HG02943 (cell line): ENCODE data around the gene FZR1.
A peak's percentile ranks its signal among the peaks of the same experiment; 100 is the strongest.

Experiments
- ATAC-seq: cut with Tn5 transposase; IDR thresholded peaks from one replicate; pipeline ENCODE4 v1.9.1; 2021; ENCODE audit warnings: mild to moderate bottlenecking, low read depth, moderate library complexity; ENCODE audit not compliant: unreplicated experiment

The FZR1 gene

GRCh38 chr19:3505598-3506383 is at the start of gene FZR1:
FZR1 (plus strand) TSS chr19:3506311; CDS start chr19:3522990, 16,679 bp downstream.
- ATAC-seq, result peak; percentile 80

- no peak for ATAC-seq
Observed at GRCh38 chr19:3456925-3457527, 49.1 kb upstream of the FZR1 start.

DNA sequence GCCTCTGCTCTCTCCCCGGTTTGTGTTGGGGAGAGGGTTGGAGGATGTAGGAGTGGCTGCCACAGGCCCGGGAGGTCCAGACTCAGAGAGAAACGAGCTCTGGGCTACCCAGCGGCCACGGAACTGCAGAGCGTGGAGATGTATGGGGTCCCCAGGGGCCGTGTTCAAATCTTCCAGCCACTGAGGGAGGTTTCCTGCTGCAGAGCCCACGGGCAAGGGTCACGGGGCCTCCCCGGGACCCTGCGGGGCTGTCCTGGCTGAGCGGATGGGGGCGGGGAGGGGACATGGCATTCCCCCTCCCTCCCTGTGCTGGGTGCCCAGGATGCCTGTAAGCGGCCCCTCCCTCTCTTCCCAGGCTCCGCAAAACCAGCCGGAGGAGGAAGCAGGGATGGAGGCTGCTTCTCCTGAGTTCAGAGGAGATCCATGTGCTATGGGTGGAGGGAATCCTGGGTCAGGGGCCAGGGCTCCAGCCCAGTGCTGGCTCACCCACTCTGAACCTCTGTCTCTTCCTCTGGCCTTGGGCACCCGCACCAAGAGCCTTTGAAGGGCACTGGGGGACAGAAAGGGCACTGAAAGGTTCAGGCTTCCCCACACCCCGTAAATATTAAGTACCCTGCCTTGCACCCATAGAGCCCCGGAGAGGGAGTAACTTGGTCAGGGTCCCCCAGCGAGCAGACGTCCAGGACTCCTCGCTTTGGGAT is 48.4 kb upstream of the FZR1 start:
- no peak for ATAC-seq

- no peak for ATAC-seq
Observed at GRCh38 chr19:3458229-3459088, 47.7 kb upstream of the FZR1 start.

DNA sequence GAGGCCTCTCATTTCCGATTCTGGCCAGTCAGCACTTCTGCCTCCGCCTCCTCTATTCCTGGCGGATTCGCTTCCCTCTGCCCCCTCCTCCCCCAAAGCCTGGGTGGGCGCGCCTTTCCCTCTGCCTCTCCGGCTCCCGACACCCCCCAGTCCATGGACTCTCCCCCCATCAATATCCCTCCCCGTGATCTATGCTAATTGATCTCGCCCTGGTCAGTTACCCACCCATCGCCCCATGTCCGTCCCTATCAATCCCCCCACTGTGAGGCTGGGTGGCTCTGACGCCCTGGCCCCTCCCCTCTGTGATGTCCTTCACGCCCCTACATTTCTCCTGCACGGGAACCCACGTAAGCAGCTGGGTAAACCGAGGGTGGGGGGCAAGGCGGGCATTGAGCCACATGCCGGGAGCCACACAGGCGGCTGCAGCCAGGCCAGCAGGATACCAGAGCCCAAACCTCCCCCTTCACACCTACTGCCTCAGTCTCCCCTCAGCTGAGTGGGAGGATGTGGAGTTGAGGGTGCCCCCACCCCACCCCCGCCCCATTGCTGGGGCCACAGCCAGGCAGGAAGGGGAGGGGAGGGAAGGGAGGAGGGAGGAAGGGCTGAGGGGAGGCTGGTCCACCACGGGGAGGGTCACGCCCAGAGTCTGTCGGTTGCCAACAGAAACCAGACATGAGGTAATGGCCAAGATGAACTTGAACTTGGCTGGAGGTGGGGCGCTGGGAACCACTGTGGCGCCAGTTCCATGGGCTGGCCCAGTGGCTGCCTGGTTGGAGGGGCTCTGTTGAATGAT is 46.8 kb upstream of the FZR1 start:
- no peak for ATAC-seq

DNA sequence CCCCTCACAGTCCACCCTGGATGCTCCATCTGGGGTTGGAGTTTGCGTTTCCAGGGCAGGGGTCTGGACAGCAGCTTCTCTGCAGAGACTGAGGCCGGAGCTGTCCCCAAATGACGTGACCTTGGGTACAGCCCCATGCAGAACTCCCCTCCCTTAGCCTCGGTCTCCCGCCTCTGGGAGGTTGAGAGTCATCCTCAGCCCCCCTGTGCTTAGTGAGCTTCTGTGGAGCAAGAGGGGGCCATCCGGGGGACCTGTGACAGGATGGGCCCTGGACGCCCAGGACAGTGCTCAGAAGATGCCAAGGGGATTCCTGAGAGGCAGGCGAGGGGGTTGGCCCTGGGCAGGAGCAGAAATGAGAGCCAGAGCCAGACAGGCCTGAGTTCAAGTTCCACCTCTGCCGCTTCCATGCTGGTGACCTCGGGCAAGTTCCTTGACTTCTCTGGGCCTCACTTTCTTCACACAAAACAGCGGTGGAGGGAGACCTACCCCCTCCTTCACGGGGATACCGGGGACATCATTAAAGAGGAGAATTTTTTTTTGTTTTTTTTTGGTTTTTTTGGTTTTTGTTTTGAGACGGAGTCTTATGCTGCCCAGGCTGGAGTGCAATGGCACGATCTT is 46.0 kb upstream of the FZR1 start:
- no peak for ATAC-seq

DNA sequence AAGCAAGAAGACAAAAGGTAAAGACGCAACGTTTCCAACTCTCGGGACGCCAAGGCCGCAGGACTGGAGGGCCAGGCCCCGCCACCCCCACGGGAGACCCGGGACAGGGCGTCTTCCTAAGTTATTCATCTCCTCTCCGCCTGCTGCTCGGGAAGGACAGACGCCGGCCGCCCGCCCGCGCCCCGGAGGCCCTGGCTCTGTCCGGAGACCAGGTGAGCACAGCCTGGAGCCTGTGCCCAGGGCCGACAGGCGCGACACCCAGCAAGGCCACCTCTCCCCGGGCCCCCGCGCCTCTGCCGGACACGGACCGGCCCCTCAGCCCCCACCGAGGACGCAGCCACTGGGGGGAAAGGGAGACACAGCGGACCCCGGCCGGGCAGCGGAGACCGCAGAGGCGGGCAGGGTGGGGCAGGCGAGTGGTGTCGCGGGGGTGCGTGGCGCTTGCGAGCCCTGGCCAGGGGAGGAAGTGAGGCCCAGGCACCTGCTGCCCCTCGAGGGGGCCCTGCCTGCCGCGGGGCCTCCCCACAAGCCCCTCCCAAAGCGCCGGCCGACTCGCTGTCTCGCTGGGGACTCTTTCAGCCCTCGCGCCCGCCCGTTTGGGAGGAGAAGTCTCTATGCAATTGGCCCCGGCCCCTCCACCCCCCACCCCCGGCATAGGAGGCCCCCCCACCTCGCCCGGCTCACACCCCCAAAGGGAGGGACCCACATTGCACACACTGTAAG is 43.0 kb upstream of the FZR1 start:
- no peak for ATAC-seq

DNA sequence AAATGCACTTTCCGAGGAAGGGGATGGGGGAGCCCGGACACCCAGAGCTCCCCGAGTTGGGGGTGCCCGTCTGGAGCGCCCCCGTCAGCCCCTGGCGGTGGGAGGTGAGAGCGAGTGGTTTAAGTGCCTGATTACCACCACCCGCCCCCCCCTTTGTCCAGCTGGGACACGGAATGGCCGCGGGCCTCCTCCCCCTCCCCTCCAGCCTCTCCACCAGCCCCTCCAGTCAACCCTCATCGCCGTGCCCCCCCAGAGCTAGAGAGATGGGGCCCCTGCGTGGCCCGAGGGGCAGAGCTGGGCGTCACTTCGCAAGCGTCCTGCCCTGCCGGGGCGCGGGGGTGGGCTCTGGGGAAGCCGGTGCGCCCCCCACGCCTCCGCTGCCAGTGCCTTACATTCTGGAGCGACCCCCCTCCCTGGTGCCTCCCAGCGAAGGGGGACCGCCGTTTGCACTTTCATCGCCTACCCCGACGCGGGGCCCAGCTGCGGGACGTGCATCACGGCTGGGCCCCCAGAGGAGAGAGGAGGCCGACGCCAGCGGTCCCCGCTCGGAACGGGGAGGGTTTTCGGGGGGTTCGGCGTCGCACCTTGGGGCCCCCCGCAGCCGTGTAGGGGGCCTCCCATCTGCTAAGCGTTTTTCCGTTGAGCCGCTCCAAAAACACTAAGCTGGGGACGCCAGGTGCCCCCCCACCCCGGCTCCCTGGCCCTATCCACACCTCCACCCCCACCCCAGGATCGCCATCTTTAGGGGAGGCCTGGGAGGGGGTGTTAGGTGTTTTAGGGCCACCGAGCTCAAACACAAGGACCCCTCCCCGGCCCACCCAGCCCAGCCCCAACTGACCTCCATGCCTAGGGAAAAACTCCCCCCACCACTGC is 42.2 kb upstream of the FZR1 start:
- no peak for ATAC-seq

- no peak for ATAC-seq
Observed at GRCh38 chr19:3464587-3465235, 41.4 kb upstream of the FZR1 start.

GRCh38 chr19:3465552-3465951 is 40.6 kb upstream of the FZR1 start:
- no peak for ATAC-seq

GRCh38 chr19:3466635-3467034 is 39.5 kb upstream of the FZR1 start:
- ATAC-seq, result no peak

GRCh38 chr19:3467437-3468198 is 38.5 kb upstream of the FZR1 start:
- no peak for ATAC-seq

DNA sequence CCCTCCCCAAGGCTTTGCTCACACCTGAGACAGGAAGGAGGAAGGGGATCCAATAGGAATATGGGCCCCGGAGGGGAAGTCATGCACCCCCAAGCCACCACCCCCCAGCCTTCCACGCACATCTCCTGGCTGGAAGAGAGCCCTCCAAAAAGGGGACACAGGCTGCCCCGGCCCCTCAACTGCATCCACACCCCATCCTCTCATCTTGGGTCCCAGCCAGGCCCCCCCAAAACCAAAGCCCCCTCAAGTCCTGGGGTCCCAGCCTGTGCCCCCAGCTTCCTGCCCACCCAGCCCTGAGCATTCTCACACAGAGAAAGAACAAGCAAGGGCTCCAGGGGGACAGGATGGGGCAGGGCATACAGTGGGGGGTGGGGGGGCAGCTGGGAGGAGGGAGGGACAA is 37.9 kb upstream of the FZR1 start:
- ATAC-seq, result no peak

- no peak for ATAC-seq
Observed at GRCh38 chr19:3469638-3470499, 36.2 kb upstream of the FZR1 start.

GRCh38 chr19:3470500-3471128 is 35.5 kb upstream of the FZR1 start:
- ATAC-seq, result no peak
